Spleen (tissue), 11 donors: ENCODE results near the gene REV3L. TPM values are rescaled to one million over a fixed set of nuclear protein-coding genes. Genes with fewer than 3 reads are reported as not detected.

Experiments used
- DNase-seq: peaks from one replicate; pipeline ENCODE4 v3.0.0-alpha.2; 2020
- H3K27ac ChIP-seq, 8 donors: fragments of 200-600 bp; sonication (generic) in 7 of 8; 1 replicate in 4 of 8; 2 replicates in 4 of 8; pipeline versions ENCODE4 v1.5.0 to v1.8.0; 2016 to 2021; ENCODE audit warnings: inconsistent platforms in 4 of 8, mild to moderate bottlenecking in 4 of 8, moderate library complexity in 1 of 8
- H3K27me3 ChIP-seq, 7 donors: fragments of 200-600 bp; sonication (generic) in 6 of 7; replicated peaks in 1 of 7; 1 replicate in 4 of 7; 2 replicates in 3 of 7; pipeline versions ENCODE4 v1.5.0 to v1.8.0; 2016 to 2021; ENCODE audit warnings: inconsistent platforms in 3 of 7, mild to moderate bottlenecking in 1 of 7
- H3K36me3 ChIP-seq, 6 donors: fragments of 200-600 bp; sonication (generic) in 5 of 6; 1 replicate in 4 of 6; 2 replicates in 2 of 6; pipeline versions ENCODE4 v1.5.0 to v1.8.0; 2016 to 2021; ENCODE audit warnings: inconsistent platforms in 2 of 6
- H3K4me1 ChIP-seq, 6 donors: fragments of 200-600 bp; sonication (generic) in 5 of 6; 1 replicate in 3 of 6; 2 replicates in 3 of 6; pipeline versions ENCODE4 v1.5.0 to v1.8.0; 2016 to 2021; ENCODE audit warnings: inconsistent platforms in 3 of 6
- H3K4me3 ChIP-seq, 8 donors: fragments of 200-600 bp; sonication (generic) in 7 of 8; 1 replicate in 4 of 8; 2 replicates in 4 of 8; pipeline versions ENCODE4 v1.5.0 to v1.8.0; 2016 to 2021; ENCODE audit warnings: inconsistent platforms in 4 of 8, mild to moderate bottlenecking in 4 of 8, moderate library complexity in 2 of 8
- H3K9me3 ChIP-seq, 8 donors: fragments of 200-600 bp; sonication (generic) in 7 of 8; 1 replicate in 4 of 8; 2 replicates in 4 of 8; pipeline versions ENCODE4 v1.5.0 to v1.8.0; 2016 to 2021; ENCODE audit warnings: inconsistent platforms in 4 of 8
- POLR2A ChIP-seq, 3 donors: fragments of 450-650 bp; IDR thresholded peaks; one replicate each; pipeline ENCODE4 v1.5.1; 2017; ENCODE audit warnings: antibody characterized with exemption in 3 of 3, mild to moderate bottlenecking in 1 of 3
- POLR2AphosphoS5 ChIP-seq, 3 donors: sonication (generic); formaldehyde crosslinking; IDR thresholded peaks; one replicate each; pipeline ENCODE4 v1.5.1; 2017; ENCODE audit warnings: antibody characterized with exemption in 3 of 3
- WGBS, 5 donors: extraction: QIAGEN DNeasy Blood & Tissue Kit in 3 of 5; methylation state at CpG; one replicate each; pipeline versions ENCODE4 v1.1.5 to v1.1.7; 2013 to 2018; 5-methylcytosine and 5-hydroxymethylcytosine counted together
- intact Hi-C: fragments of 100-400 bp; cut with DNase I; formaldehyde crosslinking; loops from one replicate; pipeline ENCODE4 v1.15.0; 2023; ENCODE audit warnings: low total_unique reads
- polyA plus RNA-seq, 3 donors: library from polyadenylated mRNA; stranded (reverse); fragments of 200-250 nt; gene quantifications; one replicate each; pipeline ENCODE4 v1.2.1, GENCODE V29; 2013
- total RNA-seq, 7 donors: library from RNA; depleted of rRNA in 3 of 7; stranded (reverse); fragments of >200 nt in 3 of 7; fragmentation: NEBNext Ultra II Directional in 4 of 7; extraction: Animal tissue kit (Norgen Biotek cat#: 25700) in 4 of 7; gene quantifications; one replicate each; pipeline versions ENCODE4 v1.1.0 to v1.2.1, GENCODE V29; 2016 to 2021
- TF ChIP-seq, protein P1 (sequence below), 11 experiments: fragments of 200-600 bp in 7 of 11; fragments of 450-650 bp in 4 of 11; sonication (generic) in 4 of 11; IDR thresholded peaks in 8 of 11; conservative IDR thresholded peaks in 3 of 11; 1 replicate in 7 of 11; 2 replicates in 4 of 11; pipeline versions ENCODE4 v1.4.0 to v1.8.0; 2016 to 2021; ENCODE audit warnings: antibody characterized with exemption in 11 of 11, inconsistent platforms in 4 of 11, mild to moderate bottlenecking in 1 of 11
- donor health status: healthy with polysubstance abuse.
- donor health status: DM: no; HTN: no; CAD: no; lungs with moderate emphysema.
- donor health status: DM: no; HTN: no; CAD: no.
- donor health status: Bipolar disorder and iron deficiency.
- donor health status: healthy.
- donor health status: DM: no; HTN: no; CAD: no.
- donor health status: DM: yes; HTN: yes; CAD: no.

REV3L gene
- total and polyA plus RNA-seq, 10 donors: 7.7 to 60.9 (median 29.8) TPM

DNA sequence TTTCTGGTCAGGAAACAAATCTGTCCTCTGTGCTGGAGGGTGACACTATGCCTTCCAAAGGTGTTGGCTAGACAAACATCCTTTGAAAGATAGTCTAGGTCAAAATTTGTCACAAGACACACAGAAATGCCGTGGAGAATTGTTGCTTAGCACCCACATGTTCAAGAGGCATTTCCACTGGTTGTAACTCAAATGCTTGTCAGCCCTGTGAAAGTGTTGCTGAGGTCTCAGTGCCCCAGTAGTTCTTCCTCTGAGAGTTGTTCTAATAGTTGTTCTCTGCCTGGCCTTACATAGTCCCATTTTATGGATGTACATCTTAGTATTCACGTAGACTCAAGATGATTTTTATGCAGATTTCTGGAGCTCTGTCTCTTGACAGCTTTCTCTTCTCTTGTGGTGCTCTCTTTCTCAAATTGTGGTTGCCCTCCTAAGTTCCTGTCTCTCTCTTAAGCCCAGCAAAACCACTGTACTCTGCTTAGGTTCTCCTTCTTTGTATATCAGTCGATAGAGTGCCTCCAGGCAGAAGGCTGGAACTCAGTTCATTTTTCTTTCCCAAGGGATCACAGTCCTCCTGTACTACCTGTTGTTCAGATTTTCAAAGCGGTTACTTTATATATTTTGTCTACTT lies 39.5 kb upstream of the REV3L start:
- TF ChIP-seq, protein P1, sequence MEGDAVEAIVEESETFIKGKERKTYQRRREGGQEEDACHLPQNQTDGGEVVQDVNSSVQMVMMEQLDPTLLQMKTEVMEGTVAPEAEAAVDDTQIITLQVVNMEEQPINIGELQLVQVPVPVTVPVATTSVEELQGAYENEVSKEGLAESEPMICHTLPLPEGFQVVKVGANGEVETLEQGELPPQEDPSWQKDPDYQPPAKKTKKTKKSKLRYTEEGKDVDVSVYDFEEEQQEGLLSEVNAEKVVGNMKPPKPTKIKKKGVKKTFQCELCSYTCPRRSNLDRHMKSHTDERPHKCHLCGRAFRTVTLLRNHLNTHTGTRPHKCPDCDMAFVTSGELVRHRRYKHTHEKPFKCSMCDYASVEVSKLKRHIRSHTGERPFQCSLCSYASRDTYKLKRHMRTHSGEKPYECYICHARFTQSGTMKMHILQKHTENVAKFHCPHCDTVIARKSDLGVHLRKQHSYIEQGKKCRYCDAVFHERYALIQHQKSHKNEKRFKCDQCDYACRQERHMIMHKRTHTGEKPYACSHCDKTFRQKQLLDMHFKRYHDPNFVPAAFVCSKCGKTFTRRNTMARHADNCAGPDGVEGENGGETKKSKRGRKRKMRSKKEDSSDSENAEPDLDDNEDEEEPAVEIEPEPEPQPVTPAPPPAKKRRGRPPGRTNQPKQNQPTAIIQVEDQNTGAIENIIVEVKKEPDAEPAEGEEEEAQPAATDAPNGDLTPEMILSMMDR (IDR thresholded peaks at IDR 0.05 in 8 of 11, conservative IDR thresholded peaks at IDR 0.05 in 3 of 11): no peak
- TF ChIP-seq POLR2AphosphoS5 (IDR thresholded peaks at IDR 0.05) (no peak), POLR2A (IDR thresholded peaks at IDR 0.05) (no peak)
- 35 to 65% (median 49%) methylated on average over 4 of the region's 4 CpGs for WGBS, 5 donors
- DNase-seq: no peak
- Histone ChIP-seq H3K27ac (no peak overlapping the region), H3K4me1 (peaks cover 0 to 22% (median 0%) of the 10 kb centered on the region in 6 donors), H3K9me3 (peaks cover 0 to 6% (median 0%) of the 10 kb centered on the region in 8 donors), H3K27me3 (no peaks in the 10 kb centered on the region), H3K4me3 (no peak overlapping the region), H3K36me3 (no peaks in the 10 kb centered on the region)
- intact Hi-C loops: no loop called here

DNA sequence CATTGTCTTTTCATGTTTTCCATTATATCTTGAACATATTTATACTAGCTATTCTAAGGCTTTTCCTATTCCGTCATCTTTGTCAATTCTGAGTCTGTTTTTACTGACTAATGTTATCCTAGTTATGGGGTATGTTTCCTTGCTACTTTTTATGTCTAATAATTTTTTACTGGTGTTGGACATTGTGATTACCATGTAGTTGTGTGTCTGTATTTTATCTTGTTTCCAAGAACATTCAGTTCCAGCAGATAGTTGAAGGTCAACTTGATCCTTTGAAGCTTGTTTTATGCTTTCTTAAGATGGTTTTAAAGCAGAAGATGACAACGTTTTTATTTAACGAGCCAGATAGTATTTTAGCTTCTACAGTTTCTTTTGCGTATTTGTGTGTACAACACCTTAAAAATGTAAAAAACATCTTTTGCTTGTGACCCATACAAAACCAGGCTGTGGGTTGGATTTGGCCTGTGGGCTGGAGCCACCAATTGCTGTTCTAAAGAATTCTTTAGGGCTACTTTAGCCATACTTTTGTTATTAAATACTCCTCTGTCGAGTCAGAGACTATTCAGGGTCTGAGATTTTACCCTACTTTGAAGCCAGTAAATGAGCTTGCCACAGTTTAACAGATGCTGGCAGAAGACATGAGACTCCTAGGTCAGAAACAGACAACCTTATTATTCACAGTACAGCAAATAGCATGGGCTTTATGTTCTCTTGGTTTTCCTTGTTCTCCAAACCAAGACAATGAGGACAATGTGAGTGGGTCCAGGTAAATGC lies 38.7 kb upstream of the REV3L start:
- Histone ChIP-seq H3K4me3 (no peak overlapping the region), H3K27me3 (no peaks in the 10 kb centered on the region), H3K4me1 (peaks cover 0 to 22% (median 0%) of the 10 kb centered on the region in 6 donors), H3K36me3 (no peaks in the 10 kb centered on the region), H3K9me3 (peaks cover 0 to 6% (median 0%) of the 10 kb centered on the region in 8 donors), H3K27ac (no peak overlapping the region)
- intact Hi-C loops: no loop called here
- TF ChIP-seq POLR2AphosphoS5 (IDR thresholded peaks at IDR 0.05): no peak
- TF ChIP-seq, protein P1 (IDR thresholded peaks at IDR 0.05 in 8 of 11, conservative IDR thresholded peaks at IDR 0.05 in 3 of 11): no peak
- TF ChIP-seq POLR2A (IDR thresholded peaks at IDR 0.05): no peak
- no peak for DNase-seq
- WGBS, 5 donors: 92 to 99% (median 95%) methylated on average over 5 of the region's 5 CpGs

DNA sequence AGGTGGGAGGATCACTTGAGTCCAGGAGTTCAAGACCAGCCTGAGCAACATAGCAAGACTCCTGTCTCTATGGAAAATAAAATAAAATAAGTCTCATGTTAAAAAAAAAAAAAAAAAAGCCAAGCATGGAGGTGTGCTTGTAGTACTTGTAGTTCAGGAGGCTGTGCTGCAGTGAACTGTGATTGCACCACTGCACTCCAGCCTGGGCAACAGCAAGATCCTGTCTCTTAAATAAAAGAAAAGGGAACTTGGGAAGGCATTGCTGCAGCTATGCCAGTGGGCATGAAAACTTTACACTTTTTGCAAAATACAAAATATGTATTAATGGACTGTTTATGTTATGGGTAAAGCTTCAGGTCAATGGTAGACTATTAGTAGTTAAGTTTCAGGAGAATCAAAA lies 37.5 kb upstream of the REV3L start:
- Histone ChIP-seq H3K27me3 (no peaks in the 10 kb centered on the region), H3K4me1 (peaks cover 0 to 22% (median 0%) of the 10 kb centered on the region in 6 donors), H3K27ac (no peak overlapping the region), H3K36me3 (no peaks in the 10 kb centered on the region), H3K4me3 (no peak overlapping the region), H3K9me3 (peaks cover 0 to 6% (median 0%) of the 10 kb centered on the region in 8 donors)
- intact Hi-C loops: no loop called here
- no peak for DNase-seq
- TF ChIP-seq, protein P1 (IDR thresholded peaks at IDR 0.05 in 8 of 11, conservative IDR thresholded peaks at IDR 0.05 in 3 of 11): no peak
- no peak for TF ChIP-seq POLR2A (IDR thresholded peaks at IDR 0.05)
- TF ChIP-seq POLR2AphosphoS5 (IDR thresholded peaks at IDR 0.05): no peak

DNA sequence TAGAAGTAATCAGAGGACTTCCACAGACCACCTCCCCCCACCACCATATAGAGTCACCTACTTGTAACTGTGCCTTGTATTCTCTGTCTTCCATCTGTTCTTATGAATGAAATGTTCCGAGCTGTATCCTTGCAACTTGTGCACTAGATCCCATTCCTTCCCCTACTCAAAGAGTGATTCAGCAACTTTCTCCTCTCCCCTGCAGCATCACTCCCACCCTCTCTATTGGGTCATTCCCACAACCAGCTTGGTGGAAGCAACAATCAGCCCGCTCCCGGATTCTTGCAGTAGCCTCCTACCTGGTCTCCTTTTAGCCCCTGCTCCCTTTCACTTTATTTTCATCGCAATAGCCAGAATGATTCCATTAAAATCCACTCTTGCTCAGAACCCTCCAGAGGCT lies 34.9 kb upstream of the REV3L start:
- WGBS, 5 donors: 90 to 96% (median 94%) methylated on average over 4 of the region's 4 CpGs
- intact Hi-C loops: no loop called here
- H3K4me3 ChIP-seq: no peak overlapping the region

More for the DNA sequence above, 34.9 kb upstream of the REV3L start:
- H3K9me3 ChIP-seq: peaks cover 0 to 6% (median 0%) of the 10 kb centered on the region in 8 donors
- DNase-seq: no peak
- TF ChIP-seq POLR2AphosphoS5 (IDR thresholded peaks at IDR 0.05) (no peak), POLR2A (IDR thresholded peaks at IDR 0.05) (no peak)
- TF ChIP-seq, protein P1 (IDR thresholded peaks at IDR 0.05 in 8 of 11, conservative IDR thresholded peaks at IDR 0.05 in 3 of 11): no peak
- H3K27ac ChIP-seq: no peak overlapping the region
- H3K36me3 ChIP-seq: no peaks in the 10 kb centered on the region
- H3K4me1 ChIP-seq: peaks cover 0 to 12% (median 0%) of the 10 kb centered on the region in 6 donors
- H3K27me3 ChIP-seq: no peaks in the 10 kb centered on the region
